Measurements from ENCODE around the gene TARDBP. TPM values are rescaled to one million over a fixed set of nuclear protein-coding genes. Genes with fewer than 3 reads are reported as not detected.
"Not testable (repeated sequence)": the region's sequence is repeated elsewhere in the genome, so short reads cannot be mapped to it uniquely, and the experiment has no call there.

TARDBP gene
- total RNA-seq, 1 donor from 2014 or later: 112 TPM

DNA sequence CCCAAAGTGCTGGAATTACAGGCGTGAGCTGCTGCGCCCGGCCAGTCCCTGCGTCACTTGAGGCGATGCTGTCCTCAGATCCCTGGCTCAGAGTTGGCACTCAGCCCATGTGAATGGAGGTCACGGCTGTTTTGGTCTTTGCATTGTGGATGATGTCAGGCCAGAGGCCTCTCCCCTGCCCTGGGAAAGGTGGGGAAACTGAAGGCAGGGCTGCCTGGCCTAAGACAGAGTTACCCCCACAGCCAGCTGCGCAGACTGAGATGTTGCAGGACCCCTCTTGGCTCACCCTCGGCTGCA is 33.8 kb downstream of the TARDBP start:
- H3K27me3 ChIP-seq: no peaks in the 10 kb centered on the region
- intact Hi-C loops (cut with DNase I): no loop called here
- H3K9me3 ChIP-seq: no peaks in the 10 kb centered on the region
- H3K36me3 ChIP-seq: no peaks in the 10 kb centered on the region
- no peak overlapping the region for H3K4me3 ChIP-seq
- TF ChIP-seq, protein P1, sequence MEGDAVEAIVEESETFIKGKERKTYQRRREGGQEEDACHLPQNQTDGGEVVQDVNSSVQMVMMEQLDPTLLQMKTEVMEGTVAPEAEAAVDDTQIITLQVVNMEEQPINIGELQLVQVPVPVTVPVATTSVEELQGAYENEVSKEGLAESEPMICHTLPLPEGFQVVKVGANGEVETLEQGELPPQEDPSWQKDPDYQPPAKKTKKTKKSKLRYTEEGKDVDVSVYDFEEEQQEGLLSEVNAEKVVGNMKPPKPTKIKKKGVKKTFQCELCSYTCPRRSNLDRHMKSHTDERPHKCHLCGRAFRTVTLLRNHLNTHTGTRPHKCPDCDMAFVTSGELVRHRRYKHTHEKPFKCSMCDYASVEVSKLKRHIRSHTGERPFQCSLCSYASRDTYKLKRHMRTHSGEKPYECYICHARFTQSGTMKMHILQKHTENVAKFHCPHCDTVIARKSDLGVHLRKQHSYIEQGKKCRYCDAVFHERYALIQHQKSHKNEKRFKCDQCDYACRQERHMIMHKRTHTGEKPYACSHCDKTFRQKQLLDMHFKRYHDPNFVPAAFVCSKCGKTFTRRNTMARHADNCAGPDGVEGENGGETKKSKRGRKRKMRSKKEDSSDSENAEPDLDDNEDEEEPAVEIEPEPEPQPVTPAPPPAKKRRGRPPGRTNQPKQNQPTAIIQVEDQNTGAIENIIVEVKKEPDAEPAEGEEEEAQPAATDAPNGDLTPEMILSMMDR (IDR thresholded peaks at IDR 0.05): no peak
- no peak overlapping the region for H3K27ac ChIP-seq
- H3K4me1 ChIP-seq: no peaks in the 10 kb centered on the region
- peak; percentile 47 for DNase-seq
- ATAC-seq: no peak

DNA sequence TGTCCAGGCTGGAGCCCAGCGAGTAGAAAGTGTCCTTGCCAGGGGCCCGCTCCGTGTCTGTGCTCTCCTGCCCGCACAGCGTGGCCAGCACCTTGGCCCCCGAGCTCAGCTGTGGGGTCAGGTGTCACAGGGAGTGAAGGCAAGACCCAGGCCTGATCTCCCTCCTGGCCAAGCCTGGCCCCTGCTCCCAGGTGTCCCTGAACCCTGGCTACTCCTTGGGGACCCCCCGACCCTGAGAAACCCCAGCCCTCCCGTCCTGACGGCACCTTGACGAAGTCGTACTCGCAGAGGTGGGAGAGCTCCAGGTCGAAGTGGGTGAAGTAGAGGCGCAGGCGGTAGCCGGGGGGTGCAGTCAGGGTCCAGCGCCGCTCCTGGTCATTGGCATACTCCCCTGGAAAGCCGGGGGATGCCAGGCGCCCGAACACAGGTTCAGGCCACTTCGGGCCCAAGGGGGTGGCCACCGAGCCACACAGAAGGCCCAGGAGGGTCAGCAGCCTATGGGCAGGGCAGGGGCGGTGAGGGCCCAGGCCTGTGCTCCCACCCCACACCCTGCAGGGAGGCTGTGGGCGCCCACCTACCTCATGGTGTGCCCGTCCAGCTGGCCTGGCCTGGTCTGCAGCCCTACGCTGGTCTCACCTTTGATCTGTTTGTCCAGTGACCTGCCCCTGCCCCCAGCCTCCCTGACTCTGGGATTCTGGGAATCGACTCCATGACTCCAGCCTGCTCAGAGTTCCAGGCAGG is 34.3 kb downstream of the TARDBP start, which contains the start of gene MASP2:
Gene MASP2, minus strand, starts transcription at position 615 of the 741 bp plus-strand sequence. Its CDS starts 32 bp downstream, at position 583.
- no peaks in the 10 kb centered on the region for H3K36me3 ChIP-seq
- H3K4me1 ChIP-seq: no peaks in the 10 kb centered on the region
- no peak within 1 kb of the TSS for H3K27ac ChIP-seq
- TF ChIP-seq, protein P1 (IDR thresholded peaks at IDR 0.05): no peak
- intact Hi-C loops (cut with DNase I): no loop called here
- H3K4me3 ChIP-seq: no peak within 1 kb of the TSS
- H3K27me3 ChIP-seq: no peaks in the 10 kb centered on the region
- DNase-seq (peak; percentile 57), ATAC-seq (peak; percentile 24)
- no peaks in the 10 kb centered on the region for H3K9me3 ChIP-seq

DNA sequence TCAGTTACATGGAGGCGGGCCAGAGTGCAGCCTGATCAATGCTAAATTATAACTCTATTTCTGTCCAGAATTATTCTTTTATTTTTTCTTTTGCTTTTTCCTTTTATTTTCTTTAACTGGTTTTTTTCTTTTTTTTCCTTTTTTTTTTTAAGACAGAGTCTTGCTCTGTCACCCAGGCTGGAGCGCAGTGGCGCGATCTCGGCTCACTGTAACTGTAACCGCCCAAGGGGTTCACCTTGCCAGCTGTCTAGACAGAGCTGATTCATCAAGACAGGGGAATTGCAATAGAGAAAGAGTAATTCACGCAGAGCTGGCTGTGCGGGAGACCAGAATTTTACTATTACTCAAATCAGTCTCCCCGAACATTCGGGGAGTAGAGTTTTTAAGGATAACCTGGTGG is 38.7 kb downstream of the TARDBP start:
- H3K4me3 ChIP-seq; H3K27me3 ChIP-seq; ATAC-seq; H3K4me1 ChIP-seq; intact Hi-C loops (cut with DNase I); H3K27ac ChIP-seq; H3K9me3 ChIP-seq; DNase-seq: not testable (repeated sequence)
- H3K36me3 ChIP-seq: peaks cover 11% of the 10 kb centered on the region

DNA sequence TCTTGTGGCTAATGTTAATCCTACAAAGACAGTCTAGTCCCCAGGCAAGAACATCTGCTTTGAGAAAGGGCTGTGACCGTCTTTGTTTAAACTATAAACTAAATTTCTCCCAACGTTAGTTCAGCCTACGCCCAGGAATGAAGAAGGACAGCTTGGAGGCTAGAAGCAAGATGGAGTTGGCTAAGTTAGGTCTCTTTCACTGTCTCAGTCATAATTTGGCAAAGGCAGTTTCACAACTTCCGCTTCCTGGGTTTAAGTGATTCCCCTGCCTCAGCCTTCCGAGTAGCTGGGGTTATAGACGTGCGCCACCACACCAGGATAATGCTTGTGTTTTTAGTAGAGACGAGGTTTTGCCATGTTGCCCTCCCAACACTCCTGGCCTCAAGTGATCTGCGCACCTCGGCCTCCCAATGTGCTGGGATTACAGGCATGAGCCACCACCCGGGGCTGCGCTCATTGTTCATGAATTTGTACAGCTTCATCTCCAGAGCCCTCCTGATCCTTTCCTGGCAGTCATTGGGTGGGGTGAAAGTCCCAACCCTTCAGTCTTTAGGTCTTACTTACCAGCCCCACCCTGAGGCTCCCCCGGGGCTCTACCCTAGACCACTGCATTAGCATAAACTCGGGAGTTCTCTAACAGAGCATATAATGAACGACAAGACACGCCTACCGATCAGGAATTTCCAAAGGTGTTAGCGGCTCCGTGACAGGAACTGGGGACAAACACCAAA is 39.5 kb downstream of the TARDBP start:
- TF ChIP-seq, protein P1 (IDR thresholded peaks at IDR 0.05): no peak
- H3K27me3 ChIP-seq: no peaks in the 10 kb centered on the region
- peaks cover 19% of the 10 kb centered on the region for H3K36me3 ChIP-seq
- no peaks in the 10 kb centered on the region for H3K4me1 ChIP-seq
- ATAC-seq: no peak
- no peak overlapping the region for H3K27ac ChIP-seq
- no peaks in the 10 kb centered on the region for H3K9me3 ChIP-seq
- H3K4me3 ChIP-seq: no peak overlapping the region
- intact Hi-C loops (cut with DNase I): no loop called here
- peak; percentile 33 for DNase-seq

DNA sequence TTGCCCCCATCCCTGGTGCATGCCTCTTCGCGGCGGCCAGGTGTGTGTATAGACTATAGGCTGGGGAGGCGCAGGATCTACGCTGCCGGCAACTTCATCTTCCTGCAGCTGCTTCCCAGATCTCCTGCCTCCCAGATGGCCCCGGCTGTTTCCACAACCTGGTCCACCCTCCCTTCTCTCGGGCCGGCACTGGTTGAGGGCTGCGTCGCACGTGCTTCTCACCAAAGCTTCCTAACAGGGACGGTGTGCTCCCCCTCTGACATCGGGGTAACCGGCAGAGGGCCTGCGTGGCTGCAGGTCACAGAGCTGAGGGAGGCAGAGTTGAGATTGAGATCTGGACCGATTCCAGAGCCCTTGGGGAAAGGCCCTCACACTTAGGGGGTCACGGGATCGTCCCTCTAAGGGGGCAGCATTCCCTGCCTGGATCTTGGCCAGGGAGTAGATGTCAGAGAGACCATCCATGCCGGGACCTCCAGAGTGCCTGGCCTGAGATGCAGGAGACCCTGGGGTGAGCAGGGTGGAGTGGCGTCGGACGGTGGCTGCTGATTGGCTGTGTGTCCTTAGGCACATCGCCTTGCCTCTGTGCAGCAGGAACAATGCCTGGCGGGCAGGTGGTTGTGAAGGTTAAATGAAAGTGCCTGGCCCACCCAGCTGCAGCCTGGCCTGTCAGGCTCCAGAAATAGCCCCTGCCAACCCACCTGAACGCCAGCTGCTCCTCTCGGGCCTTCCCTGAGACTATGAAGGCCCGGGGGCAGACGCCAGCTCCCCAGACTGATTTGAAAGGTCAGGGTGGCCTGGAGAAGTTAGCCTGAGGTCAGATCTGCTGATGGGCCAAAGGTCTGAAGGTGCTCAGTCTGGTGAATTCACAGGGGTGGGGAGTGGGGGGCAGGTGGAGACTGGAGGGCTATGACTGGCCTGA is 40.6 kb downstream of the TARDBP start:
- Histone ChIP-seq H3K27me3 (no peaks in the 10 kb centered on the region), H3K27ac (no peak overlapping the region), H3K4me3 (no peak overlapping the region), H3K9me3 (no peaks in the 10 kb centered on the region), H3K36me3 (peaks cover 23% of the 10 kb centered on the region), H3K4me1 (no peaks in the 10 kb centered on the region)
- TF ChIP-seq, protein P1 (IDR thresholded peaks at IDR 0.05): no peak
- DNase-seq (no peak), ATAC-seq (peak; percentile 19)
- intact Hi-C loops (cut with DNase I): no loop called here
